Liver (tissue), 9 donors: Measurements from ENCODE around the gene CYFIP2. TPM values are rescaled to one million over a fixed set of nuclear protein-coding genes. Genes with fewer than 3 reads are reported as not detected.

ENCODE experiments used
- DNase-seq: peaks from one replicate; pipeline ENCODE4 v3.0.0-alpha.2; 2017; ENCODE audit warnings: low spot score
- H3K27ac ChIP-seq, 2 donors: one replicate each; pipeline ENCODE4 v1.7.0; 2013; ENCODE audit warnings: inconsistent platforms in 2 of 2, low read length in 2 of 2, control low read depth in 1 of 2, low read depth in 1 of 2, mild to moderate bottlenecking in 1 of 2
- H3K27me3 ChIP-seq, 4 donors: one replicate each; pipeline versions ENCODE4 v1.6.1 to v1.7.0; 2013; ENCODE audit warnings: low read length in 3 of 4, inconsistent platforms in 1 of 4, mild to moderate bottlenecking in 1 of 4, moderate library complexity in 1 of 4; ENCODE audit not compliant: control insufficient read depth in 4 of 4, insufficient read depth in 4 of 4
- H3K36me3 ChIP-seq, 4 donors: one replicate each; pipeline versions ENCODE4 v1.6.1 to v1.7.0; 2013; ENCODE audit warnings: low read length in 3 of 4, mild to moderate bottlenecking in 3 of 4, low read depth in 1 of 4, moderate library complexity in 1 of 4; ENCODE audit not compliant: control insufficient read depth in 4 of 4, insufficient read depth in 3 of 4
- H3K4me1 ChIP-seq, 4 donors: one replicate each; pipeline versions ENCODE4 v1.6.1 to v1.7.0; 2013; ENCODE audit warnings: low read length in 3 of 4, mild to moderate bottlenecking in 3 of 4, moderate library complexity in 1 of 4; ENCODE audit not compliant: control insufficient read depth in 4 of 4, insufficient read depth in 4 of 4
- H3K4me3 ChIP-seq, 3 donors: one replicate each; pipeline versions ENCODE4 v1.6.1 to v1.7.0; 2013; ENCODE audit warnings: low read length in 3 of 3, control low read depth in 1 of 3, low read depth in 1 of 3, mild to moderate bottlenecking in 1 of 3
- H3K9ac ChIP-seq, 2 donors: one replicate each; pipeline ENCODE4 v1.7.0; 2013; ENCODE audit warnings: low read length in 2 of 2, mild to moderate bottlenecking in 2 of 2, moderate library complexity in 2 of 2, control low read depth in 1 of 2, low read depth in 1 of 2
- H3K9me3 ChIP-seq, 4 donors: one replicate each; pipeline versions ENCODE4 v1.6.1 to v1.7.0; 2013; ENCODE audit warnings: low read length in 3 of 4; ENCODE audit not compliant: control insufficient read depth in 4 of 4
- ATF3 ChIP-seq: IDR thresholded peaks from 2 replicates; pipeline ENCODE4 v1.6.1; 2016; ENCODE audit warnings: antibody characterized with exemption
- CTCF ChIP-seq: fragments of 150-350 bp; IDR thresholded peaks from 2 replicates; pipeline ENCODE4 v1.5.1; 2017; ENCODE audit warnings: improper control_type of control experiment, low read depth, low read length; ENCODE audit not compliant: missing input control
- EGR1 ChIP-seq, 2 donors: IDR thresholded peaks; 2 replicates each; pipeline ENCODE4 v1.6.1; 2016 to 2018; ENCODE audit warnings: antibody characterized with exemption in 2 of 2, low read depth in 2 of 2
- FOXA1 ChIP-seq: IDR thresholded peaks from 2 replicates; pipeline ENCODE4 v1.6.1; 2016; ENCODE audit warnings: antibody characterized with exemption
- FOXA2 ChIP-seq: IDR thresholded peaks from 2 replicates; pipeline ENCODE4 v1.6.1; 2016; ENCODE audit warnings: antibody characterized with exemption
- GABPA ChIP-seq, 2 donors: IDR thresholded peaks in 1 of 2; conservative IDR thresholded peaks in 1 of 2; 2 replicates each; pipeline ENCODE4 v1.6.1; 2016; ENCODE audit warnings: antibody characterized with exemption in 2 of 2, mild to moderate bottlenecking in 1 of 2, moderate library complexity in 1 of 2
- HNF4A ChIP-seq, 2 donors: conservative IDR thresholded peaks; 2 replicates each; pipeline ENCODE4 v1.6.1; 2016; ENCODE audit warnings: antibody characterized with exemption in 2 of 2, mild to moderate bottlenecking in 2 of 2
- HNF4G ChIP-seq: IDR thresholded peaks from 2 replicates; pipeline ENCODE4 v1.6.1; 2016; ENCODE audit warnings: antibody characterized with exemption
- JUND ChIP-seq, 2 donors: IDR thresholded peaks; 2 replicates each; pipeline ENCODE4 v1.6.1; 2016; ENCODE audit warnings: antibody characterized with exemption in 2 of 2
- MAX ChIP-seq: IDR thresholded peaks from 2 replicates; pipeline ENCODE4 v1.6.1; 2016; ENCODE audit warnings: antibody characterized with exemption
- NR2F2 ChIP-seq: IDR thresholded peaks from 2 replicates; pipeline ENCODE4 v1.6.1; 2016; ENCODE audit warnings: antibody characterized with exemption
- RAD21 ChIP-seq, 2 donors: IDR thresholded peaks; 2 replicates each; pipeline ENCODE4 v1.6.1; 2016; ENCODE audit warnings: antibody characterized with exemption in 2 of 2, mild to moderate bottlenecking in 2 of 2
- REST ChIP-seq: IDR thresholded peaks from 2 replicates; pipeline ENCODE4 v1.6.1; 2016; ENCODE audit warnings: antibody characterized with exemption, mild to moderate bottlenecking
- RXRA ChIP-seq, 2 donors: IDR thresholded peaks; 2 replicates each; pipeline ENCODE4 v1.6.1; 2017 to 2018; ENCODE audit warnings: antibody characterized with exemption in 2 of 2, mild to moderate bottlenecking in 1 of 2
- SP1 ChIP-seq: IDR thresholded peaks from 2 replicates; pipeline ENCODE4 v1.6.1; 2018; ENCODE audit warnings: antibody characterized with exemption, mild to moderate bottlenecking
- TAF1 ChIP-seq: conservative IDR thresholded peaks from 2 replicates; pipeline ENCODE4 v1.6.1; 2016; ENCODE audit warnings: antibody characterized with exemption, mild to moderate bottlenecking
- YY1 ChIP-seq: IDR thresholded peaks from 2 replicates; pipeline ENCODE4 v1.6.1; 2016; ENCODE audit warnings: antibody characterized with exemption, mild to moderate bottlenecking
- ZBTB33 ChIP-seq: IDR thresholded peaks from 2 replicates; pipeline ENCODE4 v1.6.1; 2016; ENCODE audit warnings: antibody characterized with exemption
- WGBS: extraction: QIAGEN DNeasy Blood & Tissue Kit; methylation state at CpG from one replicate; pipeline ENCODE4 v1.1.7; 2013; 5-methylcytosine and 5-hydroxymethylcytosine counted together
- polyA plus RNA-seq, 2 donors: library from polyadenylated mRNA; stranded (reverse) in 1 of 2; unstranded in 1 of 2; fragments of 200-250 nt in 1 of 2; fragments of >200 nt in 1 of 2; fragmentation: Nextera tagmentation in 1 of 2; extraction: Ambion mirVana in 1 of 2; gene quantifications; one replicate each; pipeline versions ENCODE4 v1.2.1 to v1.2.3, GENCODE V29; 2013 to 2015
- total RNA-seq, 2 donors: library from RNA; depleted of rRNA; stranded (reverse); fragments of >200 nt; gene quantifications; one replicate each; pipeline ENCODE4 v1.2.3, GENCODE V29; 2014
- donor health status: healthy.
- donor health status: healthy.
- donor health status: healthy.
- donor health status: healthy.
- donor health status: healthy.

Gene CYFIP2
- total and polyA plus RNA-seq, 4 donors, result 12.6 to 38.9 (median 28.2) TPM

GRCh38 chr5:157384971-157385709 lies 119.2 kb downstream of the CYFIP2 start:
- Histone ChIP-seq H3K4me3 (no peak overlapping the region), H3K4me1 (no peaks in the 10 kb centered on the region), H3K9ac (no peak overlapping the region), H3K36me3 (peaks cover 2 to 23% (median 18%) of the 10 kb centered on the region in 4 donors), H3K27ac (no peak overlapping the region), H3K27me3 (no peaks in the 10 kb centered on the region), H3K9me3 (no peaks in the 10 kb centered on the region)
- 82% methylated on average over 4 of the region's 4 CpGs for WGBS
- TF ChIP-seq GABPA (IDR thresholded peaks at IDR 0.05 in 1 of 2, conservative IDR thresholded peaks at IDR 0.05 in 1 of 2) (no peak), RXRA (IDR thresholded peaks at IDR 0.05) (no peak), JUND (IDR thresholded peaks at IDR 0.05) (no peak), RAD21 (IDR thresholded peaks at IDR 0.05) (no peak), FOXA1 (no peak), EGR1 (IDR thresholded peaks at IDR 0.05; ENCODE audit: low read depth in 2 of 2) (no peak), REST (no peak), HNF4A (conservative IDR thresholded peaks at IDR 0.05) (no peak), ATF3 (no peak)
- no peak for DNase-seq

- no peak for DNase-seq
- no peak for TF ChIP-seq SP1
- no peak for TF ChIP-seq CTCF
- no peak for TF ChIP-seq REST
- no peak for TF ChIP-seq JUND (IDR thresholded peaks at IDR 0.05)
- no peak for TF ChIP-seq RAD21 (IDR thresholded peaks at IDR 0.05)
- TF ChIP-seq MAX, result no peak
- TF ChIP-seq HNF4G, result no peak
- TF ChIP-seq ZBTB33, result no peak
- TF ChIP-seq HNF4A (conservative IDR thresholded peaks at IDR 0.05), result no peak
- no peak for TF ChIP-seq TAF1
- TF ChIP-seq FOXA1, result no peak
- TF ChIP-seq NR2F2, result no peak
- no peak for TF ChIP-seq FOXA2
- no peak for TF ChIP-seq EGR1 (IDR thresholded peaks at IDR 0.05; ENCODE audit: low read depth in 2 of 2)
- no peak for TF ChIP-seq ATF3
- no peak for TF ChIP-seq RXRA (IDR thresholded peaks at IDR 0.05)
- no peak for TF ChIP-seq YY1
- TF ChIP-seq GABPA (IDR thresholded peaks at IDR 0.05 in 1 of 2, conservative IDR thresholded peaks at IDR 0.05 in 1 of 2), result no peak
- H3K4me3 ChIP-seq, result no peak overlapping the region
- no peak overlapping the region for H3K9ac ChIP-seq
- H3K36me3 ChIP-seq, result peaks cover 2 to 25% (median 15%) of the 10 kb centered on the region in 4 donors
- no peaks in the 10 kb centered on the region for H3K27me3 ChIP-seq
- 86% methylated on average over 1 of the region's 1 CpG for WGBS
- no peaks in the 10 kb centered on the region for H3K4me1 ChIP-seq
- H3K9me3 ChIP-seq, result no peaks in the 10 kb centered on the region
- no peak overlapping the region for H3K27ac ChIP-seq
These were observed 121.2 kb downstream of the CYFIP2 start for GRCh38 chr5:157387041-157387563.
